ENCODE data around the gene INHBB.

INHBB gene

DNA sequence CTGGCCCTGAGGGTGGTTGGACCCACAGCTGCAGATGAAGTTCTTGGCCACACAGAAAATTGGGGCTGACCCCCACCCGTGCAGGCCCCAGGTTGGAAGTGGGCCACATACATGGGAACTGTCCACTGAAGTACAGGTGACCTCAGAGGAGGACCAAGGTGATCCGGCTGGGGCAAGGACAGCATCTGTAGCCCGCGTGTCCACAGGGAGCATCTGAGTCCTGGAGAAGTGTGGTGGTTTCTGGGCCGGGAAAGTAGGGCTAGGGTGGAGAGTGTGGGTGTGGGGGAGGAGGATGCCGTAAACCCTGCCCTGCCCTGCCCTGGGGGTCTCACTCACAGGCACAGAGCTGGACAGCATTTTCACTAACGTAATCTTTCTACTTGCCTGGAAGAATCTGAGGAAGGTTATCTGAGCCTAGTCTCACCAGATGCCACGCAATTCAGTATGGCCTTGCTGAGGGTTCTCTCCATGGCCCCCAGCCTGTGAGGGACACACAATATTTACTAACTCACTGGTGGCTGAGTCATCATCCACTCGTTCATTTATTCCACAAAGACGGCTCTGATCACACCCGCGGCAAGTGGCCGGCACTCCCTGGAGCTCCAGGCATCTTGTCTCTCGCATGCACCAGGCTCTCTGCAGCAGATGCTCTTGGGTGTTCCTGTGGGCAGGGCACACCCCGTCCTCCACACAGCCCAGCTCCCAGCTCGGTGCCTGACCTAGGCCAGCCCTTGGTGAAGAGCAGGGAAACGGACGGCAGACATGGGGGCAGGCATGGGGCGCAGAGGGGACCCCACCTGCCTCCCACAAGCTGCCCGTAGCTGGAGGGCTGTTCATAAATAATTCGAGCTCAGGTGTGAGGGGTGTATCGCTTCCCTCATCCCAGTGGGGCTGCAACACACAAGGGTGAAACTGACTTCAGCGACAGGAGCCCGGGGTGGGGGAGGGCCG, 51.2 kb downstream of the INHBB start:
- DNase-seq (ENCODE audit: low spot score) = peak; percentile 5

DNA sequence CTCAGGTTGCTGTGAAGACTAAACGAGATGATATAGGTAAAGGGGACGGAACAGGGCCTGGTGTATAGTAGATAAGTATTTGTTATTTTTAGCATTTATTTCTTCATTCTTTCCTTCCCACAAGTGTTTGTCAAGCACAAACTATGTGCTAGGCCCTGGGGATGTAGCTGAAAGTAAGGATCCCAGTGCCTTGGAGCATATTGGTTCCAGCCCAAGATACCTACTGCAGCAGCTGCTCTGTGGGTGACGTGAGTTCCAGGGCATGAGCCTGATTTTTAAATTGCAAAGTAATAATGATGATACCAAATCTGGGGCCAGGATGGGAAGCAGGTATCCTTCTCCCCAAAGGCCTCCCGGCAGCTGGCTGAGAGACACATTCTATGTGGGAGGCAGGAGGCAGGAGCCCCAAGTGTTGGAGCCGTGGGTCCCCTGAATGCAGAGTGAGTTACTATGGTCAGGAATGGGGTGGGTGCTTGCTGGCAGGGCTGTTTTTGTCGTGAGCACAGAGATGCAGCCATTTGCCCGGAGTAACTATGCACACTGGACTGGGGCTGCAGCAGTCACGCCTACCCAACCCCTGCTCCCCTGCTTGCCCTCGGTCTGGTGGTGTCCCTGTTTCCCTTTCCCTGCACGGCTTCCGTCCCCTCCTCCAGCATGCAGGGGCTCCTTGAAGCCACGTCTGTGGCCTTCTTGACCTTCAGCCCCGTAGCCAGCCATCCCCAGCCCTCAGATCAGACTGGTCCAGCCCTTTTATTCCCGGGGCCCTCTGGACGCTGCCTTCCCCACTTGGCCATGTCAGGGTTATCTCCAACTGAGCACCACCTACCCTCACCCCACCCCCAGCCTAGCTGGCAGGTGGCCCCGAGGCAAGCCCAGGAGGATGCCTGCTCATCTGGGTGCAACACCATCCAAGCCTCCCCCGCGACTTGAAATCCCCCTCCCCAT, 52.4 kb downstream of the INHBB start:
- no peak for DNase-seq (ENCODE audit: low spot score)

DNA sequence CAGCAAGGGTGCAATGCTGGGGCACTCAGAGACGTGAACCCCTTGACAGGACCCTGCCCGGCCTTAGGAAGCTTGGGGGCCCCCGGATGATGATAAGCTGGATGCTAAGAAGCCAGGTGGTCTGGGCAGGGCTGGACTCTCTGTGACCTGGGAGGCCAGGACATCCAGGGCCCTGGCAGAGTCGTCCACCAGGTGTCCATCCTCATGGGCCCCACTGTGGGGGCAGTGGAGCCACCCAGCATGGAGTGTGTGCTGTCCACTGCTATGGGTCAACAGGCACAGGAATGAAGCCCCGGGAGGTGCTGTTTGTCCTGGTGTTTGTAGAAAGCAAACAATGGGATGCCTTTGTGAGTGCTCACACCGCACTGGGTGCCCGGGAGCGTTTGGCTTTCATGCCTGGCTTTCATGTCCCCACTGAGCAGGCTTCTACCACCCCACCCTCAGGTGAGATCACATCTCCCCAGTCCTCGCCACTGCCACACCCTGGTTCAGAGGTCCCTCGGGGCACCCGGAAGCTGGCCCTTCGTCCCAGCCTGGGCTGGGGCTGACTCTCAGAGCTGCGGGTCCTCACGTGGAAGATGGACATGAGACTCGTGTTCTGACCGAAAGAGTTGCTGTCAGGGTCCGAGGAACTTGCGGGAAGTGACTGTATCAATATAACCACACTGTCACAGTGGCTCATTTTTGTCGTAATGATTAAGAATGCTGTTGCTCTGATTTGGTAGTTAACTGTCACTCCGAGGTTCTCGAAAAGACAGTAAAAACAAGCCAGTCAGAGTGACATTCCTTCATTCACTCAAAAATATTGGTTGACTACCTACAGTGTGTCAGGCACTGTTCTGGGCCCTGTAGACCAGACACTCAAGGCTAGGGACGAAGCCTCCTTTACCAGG, 53.3 kb downstream of the INHBB start:
- no peak for DNase-seq (ENCODE audit: low spot score)

DNA sequence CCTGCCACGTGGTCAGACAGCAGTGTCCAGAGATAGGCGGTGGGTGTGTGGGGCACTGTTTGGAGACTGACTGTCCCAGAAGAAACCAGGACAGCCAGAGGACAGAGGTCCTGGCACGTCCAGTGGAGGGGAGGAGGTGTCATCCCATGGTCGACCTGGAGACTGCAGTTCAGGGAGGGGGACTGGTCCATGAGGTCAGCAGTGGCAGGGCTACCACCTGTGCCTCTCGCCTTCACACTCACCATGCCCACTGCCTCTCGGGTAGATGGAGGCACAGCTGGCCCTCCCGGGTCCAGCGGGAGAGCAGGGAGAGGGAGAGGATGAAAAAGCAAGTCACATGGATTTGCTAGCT, 53.9 kb downstream of the INHBB start:
- no peak for DNase-seq (ENCODE audit: low spot score)

DNA sequence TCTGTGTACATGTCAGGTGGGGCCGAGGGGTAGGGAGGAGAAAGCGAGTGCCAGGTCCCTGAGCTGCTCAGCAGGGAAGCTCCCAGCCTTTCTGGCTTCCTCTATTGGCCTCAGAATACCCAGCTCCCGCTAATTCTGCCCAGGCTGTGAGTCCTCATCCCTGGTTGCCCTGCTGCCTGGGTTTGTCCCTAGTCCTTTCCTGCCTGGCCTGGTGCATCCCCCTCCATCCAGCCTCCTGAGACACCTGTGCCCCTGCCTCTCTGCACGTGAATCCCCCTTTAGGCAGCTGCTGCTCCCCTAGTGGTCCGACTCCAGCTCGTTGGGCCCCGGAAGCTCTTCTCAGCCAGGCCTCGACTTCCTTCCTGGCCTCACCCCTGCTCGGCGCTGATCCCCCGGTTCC, 54.6 kb downstream of the INHBB start:
- DNase-seq (ENCODE audit: low spot score) = no peak

Measured in pons (tissue), 1 donor.